IPS-NIHi11 (cell line): ENCODE data around the gene ATR.
"Not testable (repeated sequence)": the region's sequence is repeated elsewhere in the genome, so short reads cannot be mapped to it uniquely, and the experiment has no call there.

Experiments used
- DNase-seq: peaks from one replicate; pipeline ENCODE4 v3.0.0; 2012; ENCODE audit warnings: mixed read lengths, low spot score

Gene ATR

DNA sequence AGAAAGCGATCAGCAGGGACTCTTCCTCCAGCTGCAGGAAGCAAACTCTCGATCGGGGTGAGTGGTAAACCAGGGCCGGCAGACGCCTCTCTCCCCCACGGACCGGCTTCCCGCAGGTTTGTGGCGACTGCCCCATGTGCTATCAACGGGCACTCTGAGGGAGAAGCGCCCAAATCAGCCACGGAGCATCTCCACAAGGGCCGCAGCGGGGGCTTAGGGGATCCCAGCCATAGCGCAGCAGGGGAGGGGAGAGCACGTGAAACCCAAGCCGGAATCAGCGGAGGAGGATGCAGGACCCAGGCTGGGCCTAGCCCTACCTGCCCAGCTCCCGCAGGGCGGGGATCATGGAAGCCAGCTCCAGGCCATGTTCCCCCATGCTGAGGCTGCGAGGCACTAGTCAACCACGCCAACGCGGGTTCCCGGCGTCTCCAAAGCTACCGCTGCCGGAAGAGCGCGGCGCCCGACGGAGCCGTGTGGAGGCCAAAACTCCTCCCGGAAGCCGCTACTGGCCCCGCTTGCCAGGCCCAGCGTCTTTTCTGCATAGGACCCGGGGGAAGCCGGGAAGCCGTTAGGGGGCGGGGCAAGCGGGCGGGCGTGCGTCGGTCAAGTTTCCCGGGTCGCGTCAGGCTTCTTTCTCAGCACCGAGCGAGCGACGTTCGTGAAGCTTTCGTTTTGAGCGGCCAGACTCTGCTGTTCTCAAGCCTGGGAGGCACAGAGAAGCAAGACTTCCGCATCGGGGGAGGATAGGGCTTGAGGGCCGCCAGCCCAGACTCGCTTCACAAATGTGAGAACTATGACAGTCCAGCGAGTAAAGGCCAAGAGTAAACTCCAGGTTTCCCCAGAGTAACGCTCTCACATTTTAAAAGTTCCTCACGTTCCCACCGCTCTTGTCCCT lies at the start of gene ATR:
Gene ATR, minus strand, starts transcription at position 405 of the 895 bp plus-strand sequence. Its CDS starts 29 bp downstream, at position 376.
- peak; percentile 99 for DNase-seq

- DNase-seq, result no peak
These were observed 48.4 kb upstream of the ATR start for GRCh38 chr3:142626971-142627370.

GRCh38 chr3:142625153-142625440 lies 46.6 kb upstream of the ATR start:
- DNase-seq, result no peak

DNA sequence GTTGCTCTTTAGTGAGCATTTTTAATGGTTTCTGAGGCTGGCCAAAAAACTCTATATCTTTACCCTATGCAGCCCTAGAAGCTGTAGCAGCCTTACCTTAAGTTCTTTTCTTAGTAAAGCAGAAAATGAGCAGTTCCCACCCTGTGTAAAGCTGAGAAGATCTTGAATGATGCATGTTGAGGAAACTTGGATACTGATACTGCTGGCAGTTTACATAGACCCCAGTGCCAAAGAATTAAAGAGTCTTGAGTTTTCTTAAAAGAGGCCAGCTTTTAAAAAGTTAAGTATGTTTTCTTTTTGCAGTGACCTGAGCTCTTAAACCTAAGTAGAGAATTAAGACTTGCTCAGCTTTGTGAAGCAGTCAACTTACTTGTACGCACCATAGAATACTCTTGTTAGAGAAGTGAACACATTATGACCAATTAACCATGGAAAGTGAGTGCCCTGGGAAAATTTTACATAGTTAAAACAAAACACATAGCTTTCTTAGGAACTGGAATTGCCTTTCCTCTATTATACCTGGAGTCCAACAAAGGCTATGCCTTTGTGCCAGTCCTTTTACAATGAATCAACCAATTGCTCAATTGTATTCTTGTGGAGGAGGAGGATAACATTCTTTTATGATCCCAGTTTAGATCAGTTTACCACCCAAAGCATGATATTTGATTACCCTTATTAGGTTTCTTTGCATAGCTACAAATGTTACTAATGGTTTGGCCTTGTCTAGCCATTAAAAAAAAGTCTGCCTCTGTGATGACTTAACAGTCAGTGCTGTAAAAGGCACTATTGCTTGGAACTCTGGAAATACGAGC lies 46.0 kb upstream of the ATR start:
- DNase-seq, result no peak

GRCh38 chr3:142623194-142623593 lies 44.7 kb upstream of the ATR start:
- DNase-seq, result no peak

DNA sequence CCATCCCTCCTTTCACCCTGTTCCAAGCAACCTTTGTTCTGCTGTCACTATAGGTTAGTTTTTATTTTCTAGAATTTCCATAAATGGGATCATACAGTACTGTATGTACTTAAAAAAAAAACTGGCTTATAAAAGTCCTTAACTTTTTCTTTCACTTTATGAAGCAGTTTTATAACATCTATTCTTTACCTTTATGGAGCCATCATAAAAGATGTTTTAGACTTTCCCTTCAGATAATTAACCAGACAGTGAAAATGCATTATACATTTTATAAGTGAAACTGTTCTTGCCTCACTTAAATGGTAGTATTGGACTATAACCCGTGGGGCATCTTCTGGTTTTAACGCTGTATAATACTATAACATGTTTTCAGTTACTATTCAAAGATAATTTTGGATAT lies 43.9 kb upstream of the ATR start:
- no peak for DNase-seq

- no peak for DNase-seq
These were observed 40.5 kb upstream of the ATR start for GRCh38 chr3:142618917-142619461.

- no peak for DNase-seq
These were observed 36.6 kb upstream of the ATR start for GRCh38 chr3:142615171-142615570.

GRCh38 chr3:142614059-142614626 lies 35.6 kb upstream of the ATR start:
- DNase-seq, result no peak

DNA sequence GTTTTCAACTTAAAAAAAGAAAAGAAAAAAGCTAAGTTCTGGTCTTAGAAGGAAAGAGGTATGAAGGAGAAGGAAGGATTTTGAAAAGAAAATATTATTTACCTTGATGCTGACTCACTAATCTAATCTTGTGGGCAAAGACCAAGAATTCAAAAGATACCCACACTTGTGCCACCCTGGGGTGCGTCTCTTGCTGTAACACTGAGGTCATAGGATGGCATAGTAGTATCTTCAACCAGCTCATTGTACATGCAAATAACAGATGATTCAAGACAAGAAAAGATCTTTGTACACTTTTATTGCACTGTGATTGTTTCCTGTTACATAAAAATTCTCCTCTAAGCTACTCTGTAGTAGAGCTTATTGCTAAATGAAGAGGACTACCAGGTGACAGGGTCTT lies 35.0 kb upstream of the ATR start:
- no peak for DNase-seq

- DNase-seq, result no peak
These were observed 32.7 kb upstream of the ATR start for GRCh38 chr3:142611206-142611605.

DNA sequence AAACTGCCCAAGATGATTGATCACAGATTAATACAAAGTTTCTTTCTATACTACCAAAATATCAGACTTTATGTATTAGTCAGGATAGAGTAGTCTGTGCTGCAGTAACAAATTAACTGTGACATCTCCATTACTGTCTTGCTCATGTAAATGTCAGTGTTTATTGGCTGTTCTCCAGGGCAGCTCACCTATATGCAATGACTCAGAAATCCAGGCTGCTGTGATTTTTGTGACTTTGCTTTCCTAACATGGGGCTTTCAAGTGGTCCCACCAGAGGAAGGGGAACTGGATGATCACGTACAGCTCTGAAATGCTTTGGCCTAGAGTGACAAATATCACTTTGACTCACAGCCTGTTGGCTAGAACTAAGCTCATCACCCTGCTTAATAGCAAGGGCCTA lies 30.6 kb upstream of the ATR start:
- DNase-seq, result no peak

DNA sequence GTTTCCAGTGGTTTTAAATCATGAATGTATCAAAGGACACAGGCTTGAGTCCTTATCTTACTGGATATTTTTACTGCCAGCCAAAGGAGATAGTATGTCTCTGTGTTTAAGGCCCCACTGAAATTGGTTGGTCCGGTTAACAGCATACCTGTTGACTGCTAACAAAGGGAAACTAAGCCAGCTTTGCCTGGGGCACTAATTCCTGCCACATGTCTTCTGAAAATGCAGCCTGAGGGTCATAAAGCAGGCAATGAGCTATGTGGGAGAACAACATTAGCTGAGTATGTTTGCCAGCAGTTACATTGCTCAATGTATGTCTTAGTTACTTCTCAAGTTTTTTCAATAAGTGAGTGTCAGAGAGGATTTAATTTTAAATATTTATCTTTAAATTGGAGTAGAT lies 30.1 kb upstream of the ATR start:
- DNase-seq, result no peak

- DNase-seq, result no peak
These were observed 26.4 kb upstream of the ATR start for GRCh38 chr3:142604940-142605339.

DNA sequence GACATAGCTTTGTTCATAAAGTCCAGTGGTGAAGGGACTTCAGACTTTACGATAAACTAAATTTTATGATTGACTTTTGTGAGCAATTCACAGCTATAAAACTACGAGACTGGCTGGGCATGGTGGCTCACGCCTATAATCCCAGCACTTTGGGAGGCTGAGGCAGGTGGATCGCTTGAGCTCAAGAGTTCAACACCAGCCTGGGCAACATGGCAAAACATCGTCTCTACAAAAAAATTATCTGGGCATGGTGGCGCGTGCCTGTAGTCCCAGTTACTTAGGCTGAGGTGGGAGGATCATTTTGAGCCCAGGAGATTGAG lies 24.8 kb upstream of the ATR start:
- DNase-seq, result not testable (repeated sequence)

- no peak for DNase-seq
These were observed 24.3 kb upstream of the ATR start for GRCh38 chr3:142602619-142603385.

- DNase-seq, result no peak
These were observed 23.2 kb upstream of the ATR start for GRCh38 chr3:142601713-142602112.

DNA sequence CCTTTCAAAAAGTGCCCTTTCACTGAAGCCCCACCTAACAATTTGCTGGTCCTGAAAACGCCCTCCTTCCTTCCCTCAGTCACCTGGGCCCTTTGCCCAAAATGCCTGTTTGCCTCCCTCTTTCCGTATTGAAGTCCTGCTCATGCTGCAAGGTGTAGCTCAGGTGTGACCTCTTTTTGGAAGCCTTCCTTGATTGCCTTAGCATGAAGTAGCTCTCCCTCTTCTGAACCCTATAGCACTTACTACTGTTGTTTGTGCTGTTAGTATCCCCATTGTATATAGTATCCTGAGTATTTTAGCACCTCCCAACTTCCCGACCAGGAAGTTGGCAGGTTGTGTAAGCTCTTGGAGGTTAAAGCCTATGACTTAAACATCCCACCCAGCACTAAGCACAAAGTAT lies 19.4 kb upstream of the ATR start:
- no peak for DNase-seq

GRCh38 chr3:142596726-142597088 lies 18.2 kb upstream of the ATR start:
- DNase-seq, result no peak

GRCh38 chr3:142595951-142596725 lies 17.6 kb upstream of the ATR start, which contains the start of gene PLS1:
Gene PLS1, plus strand, starts transcription at chr3:142596393. Its CDS starts 67,845 bp downstream, at chr3:142664238.
- peak; percentile 98 for DNase-seq

DNA sequence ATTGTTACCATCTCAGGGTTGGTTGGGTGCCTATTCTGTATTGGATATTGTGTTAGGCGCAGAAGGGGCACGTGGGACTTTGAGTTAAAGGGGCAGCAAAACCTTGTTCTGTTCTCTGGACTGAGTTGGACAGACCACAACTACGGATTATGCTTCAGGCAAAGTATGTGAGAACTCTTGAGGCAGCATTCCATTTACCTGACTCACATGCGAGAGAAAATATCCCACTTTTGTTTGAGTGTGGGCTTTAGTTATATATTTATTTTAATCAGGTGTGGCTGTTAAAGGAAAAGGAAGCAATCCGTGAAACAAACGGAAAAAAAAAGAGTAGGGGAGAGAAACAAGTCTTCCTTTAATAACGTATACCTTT lies 17.0 kb upstream of the ATR start:
- peak; percentile 30 for DNase-seq
